GM18511 (cell line): ENCODE measurements around the gene HOXB6.

Experiments
- ATAC-seq: cut with Tn5 transposase; IDR thresholded peaks from one replicate; pipeline ENCODE4 v1.9.1; 2021; ENCODE audit warnings: mild to moderate bottlenecking, moderate library complexity; ENCODE audit not compliant: unreplicated experiment

The HOXB6 gene

DNA sequence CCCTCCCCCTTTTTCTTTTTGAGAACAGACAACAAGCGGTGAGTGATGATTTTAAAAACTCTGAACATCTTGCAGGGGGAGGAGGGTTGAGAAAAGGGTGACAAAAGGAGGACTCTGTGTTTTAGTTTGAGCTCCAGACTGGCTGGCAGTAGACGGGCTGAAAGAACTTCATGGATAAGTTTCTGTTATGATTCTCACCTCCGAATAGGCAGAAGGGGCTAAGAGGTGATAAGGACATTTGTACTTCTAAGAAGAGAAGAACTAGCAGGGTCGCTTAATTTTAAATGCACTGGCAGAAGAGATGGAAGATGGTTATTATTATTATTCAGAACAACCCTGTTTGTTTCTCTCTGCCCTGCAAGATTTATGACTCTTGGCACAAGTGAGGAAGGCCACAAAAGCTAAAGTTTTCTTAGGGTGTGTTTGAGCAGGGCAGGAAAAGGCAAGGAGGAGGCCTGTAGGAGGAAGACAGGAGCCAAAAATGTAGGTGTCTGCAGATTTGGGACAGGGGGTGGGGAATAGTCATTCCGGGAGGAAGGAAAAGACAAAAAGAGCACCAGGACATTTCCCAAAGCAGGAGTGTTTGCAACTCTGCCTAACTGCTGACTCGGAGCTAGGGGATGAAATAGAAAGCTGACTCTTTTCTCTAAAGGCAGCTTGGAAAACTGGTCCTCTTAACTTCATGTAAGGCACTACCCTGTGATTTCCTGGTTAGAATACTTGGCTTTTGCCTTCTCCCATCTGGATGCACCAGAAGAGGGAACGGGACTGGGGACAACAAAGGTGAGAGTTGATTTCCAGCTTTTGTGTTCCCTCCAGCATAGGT is 48.0 kb downstream of the HOXB6 start:
- ATAC-seq = no peak

GRCh38 chr17:48556229-48556575 is 48.6 kb downstream of the HOXB6 start:
- no peak for ATAC-seq

- ATAC-seq = no peak
Measured at GRCh38 chr17:48555258-48556228, 49.2 kb downstream of the HOXB6 start.

GRCh38 chr17:48554412-48555257 is 50.2 kb downstream of the HOXB6 start:
- no peak for ATAC-seq

DNA sequence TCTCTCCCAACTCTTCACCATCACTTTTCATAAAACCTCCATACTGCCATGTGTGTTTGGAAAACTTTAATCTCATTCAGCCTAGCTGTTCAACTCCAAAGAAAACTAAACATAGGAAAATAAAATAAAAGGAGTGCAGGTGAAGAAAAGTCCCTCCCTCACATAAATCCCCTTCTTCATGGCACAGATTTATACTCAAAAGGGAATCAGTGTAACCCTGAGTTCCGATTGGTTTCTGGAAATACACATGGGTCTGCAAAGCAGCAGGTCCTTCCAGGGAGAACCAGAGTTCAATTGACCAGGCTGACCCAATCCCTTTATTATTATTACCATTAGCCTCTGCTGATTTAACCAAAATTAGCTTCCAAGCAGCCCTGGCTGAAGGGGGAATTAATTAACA is 51.0 kb downstream of the HOXB6 start:
- no peak for ATAC-seq

- no peak for ATAC-seq
Measured at GRCh38 chr17:48553190-48553547, 51.6 kb downstream of the HOXB6 start.

GRCh38 chr17:48552466-48553189 is 52.2 kb downstream of the HOXB6 start:
- no peak for ATAC-seq

GRCh38 chr17:48551596-48552465 is 53.0 kb downstream of the HOXB6 start:
- no peak for ATAC-seq

DNA sequence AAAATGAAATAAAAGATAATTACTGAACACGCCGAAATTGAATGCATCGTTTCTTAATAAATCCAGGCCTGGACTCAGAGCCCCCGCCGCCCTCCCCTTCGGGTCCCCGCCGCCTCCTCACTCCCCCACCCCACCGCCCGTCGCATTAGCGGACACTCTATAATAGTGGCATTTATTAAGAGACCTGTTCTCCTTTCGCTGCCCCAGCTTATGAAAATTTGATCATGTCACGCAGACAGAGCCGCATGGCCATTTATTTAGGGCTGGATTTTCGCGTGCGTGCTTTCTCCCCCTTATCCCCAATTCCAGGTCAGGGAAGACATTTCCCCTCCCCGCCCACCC is 53.6 kb downstream of the HOXB6 start:
- no peak for ATAC-seq

GRCh38 chr17:48550502-48551213 is 54.1 kb downstream of the HOXB6 start:
- ATAC-seq = no peak

- ATAC-seq = no peak
Measured at GRCh38 chr17:48549914-48550501, 54.8 kb downstream of the HOXB6 start.

DNA sequence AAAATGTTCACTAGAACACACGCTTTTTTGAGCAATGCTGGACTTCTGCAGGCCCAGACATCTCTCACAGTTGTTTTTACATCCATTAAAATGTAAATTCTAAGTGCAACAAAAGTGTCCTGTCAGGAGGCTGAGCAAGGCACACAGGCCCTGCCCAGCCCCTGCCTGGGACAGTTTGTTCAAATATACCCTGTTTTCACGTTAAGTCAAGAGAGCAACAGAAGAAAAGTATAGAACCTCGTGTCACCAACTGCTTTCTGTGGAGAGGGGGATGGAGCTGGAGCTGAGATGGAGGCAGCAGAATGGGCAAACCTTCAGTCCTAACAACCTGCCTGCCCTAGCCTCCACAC is 55.5 kb downstream of the HOXB6 start:
- no peak for ATAC-seq

DNA sequence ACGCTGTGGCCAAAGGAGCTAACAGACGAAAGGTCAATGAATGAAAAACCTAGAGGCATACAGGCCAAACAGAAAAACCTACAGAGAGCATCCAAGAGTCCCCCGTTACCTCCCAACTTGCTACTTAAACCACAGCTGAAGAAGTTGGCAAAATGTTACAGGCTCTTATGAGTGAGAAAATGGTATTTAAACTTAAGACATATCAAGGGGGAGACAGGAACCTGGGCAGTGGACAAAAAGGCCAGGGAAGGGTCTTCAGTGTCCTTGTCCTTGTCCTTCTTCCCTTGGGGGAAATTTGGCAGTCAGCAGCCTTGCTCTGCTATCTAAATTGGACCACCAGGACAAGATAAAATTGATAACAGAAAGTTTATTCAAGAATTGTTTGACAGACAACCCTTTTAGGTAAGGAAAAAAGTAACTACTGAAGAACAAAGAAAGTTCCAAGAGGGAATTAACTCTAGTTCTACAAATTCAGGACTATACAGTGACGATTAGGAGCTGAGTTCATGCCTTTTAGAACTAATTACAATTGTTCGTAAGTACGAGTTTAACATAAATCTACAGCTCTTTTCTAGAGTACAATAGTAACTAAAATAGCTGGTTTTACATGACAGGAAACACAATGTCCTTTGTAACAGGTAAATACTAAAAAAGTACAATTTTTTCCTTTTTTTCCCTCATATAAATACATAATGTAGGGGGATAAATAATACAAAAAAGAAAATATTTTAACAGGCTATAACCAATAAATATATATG is 56.1 kb downstream of the HOXB6 start:
- ATAC-seq = no peak

- no peak for ATAC-seq
Measured at GRCh38 chr17:48547808-48548522, 56.8 kb downstream of the HOXB6 start.

- no peak for ATAC-seq
Measured at GRCh38 chr17:48546924-48547807, 57.6 kb downstream of the HOXB6 start.

DNA sequence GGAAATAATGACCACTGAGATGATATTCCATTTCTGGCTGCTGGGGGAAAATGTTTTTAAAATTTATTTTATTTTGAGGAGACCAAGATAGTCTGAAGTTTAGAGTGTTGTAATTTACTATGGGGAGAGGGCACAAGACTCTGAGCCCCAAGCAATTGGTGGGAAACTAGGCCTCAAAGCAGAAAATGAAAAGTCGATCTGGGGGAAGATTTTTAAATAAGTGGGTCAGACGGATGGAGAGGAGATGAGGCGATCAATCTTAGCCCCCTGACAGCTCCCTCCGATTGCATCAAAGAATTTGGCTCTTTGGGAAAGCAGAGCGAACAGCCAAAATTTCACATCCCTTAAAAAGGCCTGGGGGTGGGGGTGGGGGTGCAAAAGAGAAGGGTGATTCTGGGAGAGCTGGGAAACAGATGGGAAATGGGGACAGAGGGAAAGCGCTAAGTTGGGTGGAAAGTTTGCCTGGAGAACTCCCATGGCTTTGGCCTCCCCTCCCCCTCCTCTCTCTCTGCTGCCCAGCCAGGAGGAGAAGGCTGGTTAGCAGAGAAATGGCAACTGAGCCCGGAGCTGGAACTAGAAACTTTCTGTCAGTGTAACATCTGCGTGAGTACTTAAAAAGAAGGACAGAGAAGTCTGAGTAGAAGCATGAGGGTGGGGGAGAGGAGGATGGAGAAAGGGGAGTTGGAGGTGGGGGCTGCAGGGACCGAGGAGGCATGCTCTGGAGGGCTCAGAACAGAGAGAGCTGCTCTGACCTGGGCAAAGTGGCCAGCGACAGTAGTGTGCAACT is 58.5 kb downstream of the HOXB6 start:
- ATAC-seq = no peak
